HEK293T (cell line): ENCODE data around the gene ATG4D.

Source experiments
- CTCF ChIA-PET: fragments of 350-600 bp; formaldehyde crosslinking; extraction: SDS; loops from one replicate; lab custom pipeline; 2021; ENCODE audit warnings: antibody characterized with exemption, inconsistent platforms; lab: Yijun Ruan, JAX
- POLR2A ChIA-PET: fragments of 350-600 bp; formaldehyde crosslinking; extraction: SDS; loops from one replicate; lab custom pipeline; 2020; ENCODE audit warnings: antibody characterized with exemption, inconsistent platforms; lab: Yijun Ruan, JAX
- DNase-seq: peaks from one replicate; pipeline ENCODE4 v3.0.0; 2012; ENCODE audit warnings: mixed read lengths; ENCODE audit errors: extremely low spot score
- ARNT ChIP-seq: fragments of 450-650 bp; IDR thresholded peaks from 2 replicates; pipeline ENCODE4 v1.6.1; 2017; ENCODE audit warnings: mild to moderate bottlenecking
- BHLHE40 ChIP-seq: fragments of 450-650 bp; IDR thresholded peaks from 2 replicates; pipeline ENCODE4 v1.6.1; 2016; ENCODE audit warnings: mild to moderate bottlenecking, moderate library complexity, borderline replicate concordance
- CTBP1 ChIP-seq: fragments of 450-650 bp; IDR thresholded peaks from 2 replicates; pipeline ENCODE4 v1.6.1; 2016; ENCODE audit warnings: borderline replicate concordance
- ELF4 ChIP-seq: fragments of 450-650 bp; IDR thresholded peaks from 2 replicates; pipeline ENCODE4 v1.6.1; 2017; ENCODE audit warnings: antibody characterized with exemption
- FOXA1 ChIP-seq: fragments of 450-650 bp; IDR thresholded peaks from 2 replicates; pipeline ENCODE4 v1.6.1; 2016; ENCODE audit warnings: mild to moderate bottlenecking
- FOXK2 ChIP-seq: fragments of 450-650 bp; IDR thresholded peaks from 2 replicates; pipeline ENCODE4 v1.6.1; 2016; ENCODE audit warnings: mild to moderate bottlenecking
- FOXM1 ChIP-seq: fragments of 450-650 bp; IDR thresholded peaks from 2 replicates; pipeline ENCODE4 v1.6.1; 2017; ENCODE audit warnings: mild to moderate bottlenecking, borderline replicate concordance
- HDGF ChIP-seq: fragments of 450-650 bp; IDR thresholded peaks from 2 replicates; pipeline ENCODE4 v1.6.1; 2017; ENCODE audit warnings: antibody characterized with exemption, borderline replicate concordance
- L3MBTL2 ChIP-seq: fragments of 450-650 bp; conservative IDR thresholded peaks from 2 replicates; pipeline ENCODE4 v1.6.1; 2016; ENCODE audit warnings: mild to moderate bottlenecking
- LEF1 ChIP-seq: fragments of 450-650 bp; IDR thresholded peaks from 2 replicates; pipeline ENCODE4 v1.6.1; 2017; ENCODE audit warnings: mild to moderate bottlenecking, borderline replicate concordance
- NFRKB ChIP-seq: fragments of 450-650 bp; IDR thresholded peaks from 2 replicates; pipeline ENCODE4 v1.6.1; 2016; ENCODE audit warnings: mild to moderate bottlenecking, moderate library complexity
- PKNOX1 ChIP-seq: fragments of 450-650 bp; IDR thresholded peaks from 2 replicates; pipeline ENCODE4 v1.6.1; 2016
- SP1 ChIP-seq: fragments of 450-650 bp; IDR thresholded peaks from 2 replicates; pipeline ENCODE4 v1.6.1; 2017
- SUZ12 ChIP-seq: fragments of 450-650 bp; IDR thresholded peaks from 2 replicates; pipeline ENCODE4 v1.6.1; 2016; ENCODE audit warnings: mild to moderate bottlenecking
- TARDBP ChIP-seq: fragments of 450-650 bp; IDR thresholded peaks from 2 replicates; pipeline ENCODE4 v1.6.1; 2016
- ZNF384 ChIP-seq: fragments of 450-650 bp; IDR thresholded peaks from 2 replicates; pipeline ENCODE4 v1.6.1; 2016

The ATG4D gene

GRCh38 chr19:10543420-10544241 lies at the start of gene ATG4D:
Gene ATG4D (plus strand): TSS chr19:10543904. CDS start chr19:10544091, 187 bp downstream.
- DNase-seq, result peak; percentile 98
- ChIA-PET POLR2A (interaction anchor here (1.0 to 1.4 kb wide), 3 partner anchors 9 to 158 kb away, joined by 3 to 4 read pairs (median 4); partner anchors contain the start of genes KRI1 and QTRT1), CTCF (interaction anchor here (2.0 kb wide), 1 partner anchor 24 kb away, joined by 4 read pairs; no protein-coding TSS in a partner anchor)
- TF ChIP-seq ELF4 (no peak), BHLHE40 (no peak), FOXA1 (no peak), TARDBP (no peak), FOXK2 (no peak), L3MBTL2 (no peak), LEF1 (no peak), SUZ12 (no peak), CTBP1 (no peak)

GRCh38 chr19:10497371-10497770 lies 46.3 kb upstream of the ATG4D start:
- TF ChIP-seq PKNOX1 (no peak), SP1 (no peak), FOXA1 (no peak), ZNF384 (no peak), NFRKB (no peak), ARNT (no peak), CTBP1 (no peak), FOXK2 (no peak), ELF4 (no peak), BHLHE40 (no peak), TARDBP (no peak), SUZ12 (no peak), L3MBTL2 (no peak), HDGF (no peak), LEF1 (no peak), FOXM1 (no peak)
- no peak for DNase-seq
- ChIA-PET POLR2A (interaction anchor here (0.7 kb wide), 1 partner anchor 79 kb away, joined by 3 read pairs; no protein-coding TSS in a partner anchor), CTCF (interaction anchor here (0.6 kb wide), 1 partner anchor 84 kb away, joined by 7 read pairs; no protein-coding TSS in a partner anchor)

GRCh38 chr19:10499550-10500246 lies 44.0 kb upstream of the ATG4D start:
- POLR2A ChIA-PET, result no interaction called here
- TF ChIP-seq FOXM1 (no peak), HDGF (no peak), CTBP1 (no peak), PKNOX1 (no peak), BHLHE40 (no peak), L3MBTL2 (no peak), ELF4 (no peak), LEF1 (no peak), SUZ12 (no peak), NFRKB (no peak), ZNF384 (no peak), ARNT (no peak), FOXK2 (no peak), FOXA1 (no peak), TARDBP (no peak), SP1 (no peak)
- DNase-seq, result no peak
- CTCF ChIA-PET, result no interaction called here

GRCh38 chr19:10500247-10500592 lies 43.5 kb upstream of the ATG4D start:
- TF ChIP-seq FOXA1 (no peak), PKNOX1 (no peak), BHLHE40 (no peak), ARNT (no peak), ZNF384 (no peak), ELF4 (no peak), SP1 (no peak), SUZ12 (no peak), CTBP1 (no peak), TARDBP (no peak), FOXK2 (no peak), HDGF (no peak), FOXM1 (no peak), NFRKB (no peak), LEF1 (no peak), L3MBTL2 (no peak)
- POLR2A ChIA-PET, result no interaction called here
- DNase-seq, result no peak
- CTCF ChIA-PET, result no interaction called here

GRCh38 chr19:10501971-10502523 lies 41.7 kb upstream of the ATG4D start:
- no peak for TF ChIP-seq ELF4
- TF ChIP-seq LEF1, result no peak
- TF ChIP-seq L3MBTL2, result no peak
- no peak for TF ChIP-seq ZNF384
- TF ChIP-seq FOXK2, result no peak
- TF ChIP-seq FOXA1, result no peak
- no peak for TF ChIP-seq NFRKB
- TF ChIP-seq TARDBP, result no peak
- TF ChIP-seq BHLHE40, result no peak
- no peak for TF ChIP-seq ARNT
- TF ChIP-seq FOXM1, result no peak
- TF ChIP-seq SP1, result no peak
- no peak for TF ChIP-seq SUZ12
- CTCF ChIA-PET, result no interaction called here
- peak; percentile 38 for DNase-seq
- POLR2A ChIA-PET, result interaction anchor here (1.0 kb wide), 1 partner anchor 100 kb away, joined by 3 read pairs; no protein-coding TSS in a partner anchor
